HepG2 (cell line): ENCODE measurements around the gene SMARCB1. TPM values are rescaled to one million over a fixed set of nuclear protein-coding genes. Genes with fewer than 3 reads are reported as not detected.
"Not testable (repeated sequence)": the region's sequence is repeated elsewhere in the genome, so short reads cannot be mapped to it uniquely, and the experiment has no call there.

ENCODE experiments used
- ATAC-seq: fragments of 200-7000 bp; cut with Tn5 transposase; 3 replicates; pipeline ENCODE4 v1.9.1; 2020; ENCODE audit warnings: mild to moderate bottlenecking, moderate library complexity
- BruUV-seq: library from RNA; stranded (reverse); fragments of 400-500 nt; replicated peaks from 2 replicates; lab custom pipeline; 2021; lab: Mats Ljungman, UMichigan
- CTCF ChIA-PET: fragments of 300-600 bp; formaldehyde crosslinking; extraction: SDS; loops from one replicate; lab custom pipeline; 2021; ENCODE audit warnings: low total read pairs, inconsistent platforms, low intra/inter-chr PET ratio; lab: Yijun Ruan, JAX
- POLR2A ChIA-PET: fragments of 350-600 bp; sonication (Branson Sonifier 250); formaldehyde crosslinking; loops from one replicate; lab custom pipeline; 2020; ENCODE audit warnings: antibody characterized with exemption, inconsistent platforms; lab: Yijun Ruan, JAX
- DNase-seq: peaks from one replicate; pipeline ENCODE4 v3.0.0-alpha.2; 2015; ENCODE audit warnings: low spot score
- FAIRE-seq: peaks from 3 replicates; lab custom pipeline; 2011; peaks lifted over from hg19 to GRCh38; lab: Jason Lieb, UNC
- H2AFZ ChIP-seq: one replicate; pipeline ENCODE4 v1.6.1; 2011; ENCODE audit warnings: low read length, inconsistent platforms
- H3K27ac ChIP-seq: fragments of 300-600 bp; 3 replicates; pipeline ENCODE4 v1.8.0; 2011; ENCODE audit warnings: mixed run types, mild to moderate bottlenecking, mixed read lengths, low read length, inconsistent platforms; ENCODE audit not compliant: insufficient read depth; ENCODE audit errors: extremely low read length
- H3K27me3 ChIP-seq, 2 experiments: fragments of 200-600 bp in 1 of 2; 2 replicates in 1 of 2; 3 replicates in 1 of 2; pipeline versions ENCODE4 v1.6.0 to v1.8.0; 2011; ENCODE audit warnings: low read length in 2 of 2, mild to moderate bottlenecking in 2 of 2, moderate library complexity in 2 of 2, inconsistent platforms in 1 of 2; ENCODE audit not compliant: insufficient read depth in 2 of 2, control insufficient read depth in 1 of 2
- H3K36me3 ChIP-seq, 2 experiments: fragments of 200-600 bp in 1 of 2; replicated peaks in 1 of 2; 2 replicates in 1 of 2; 3 replicates in 1 of 2; pipeline versions ENCODE4 v1.5.1 to v1.8.0; 2011; ENCODE audit warnings: low read length in 2 of 2, inconsistent platforms in 1 of 2; ENCODE audit not compliant: insufficient read depth in 2 of 2, control insufficient read depth in 1 of 2
- H3K4me1 ChIP-seq: 2 replicates; pipeline ENCODE4 v1.5.1; 2012; ENCODE audit warnings: low read length, inconsistent platforms; ENCODE audit not compliant: insufficient read depth
- H3K4me2 ChIP-seq: 2 replicates; pipeline ENCODE4 v1.6.0; 2011; ENCODE audit warnings: low read depth, low read length, inconsistent platforms
- H3K4me3 ChIP-seq, 3 experiments: fragments of 200-600 bp in 1 of 3; sonication (generic), shearing (Covaris generic) in 1 of 3; replicated peaks in 1 of 3; 2 replicates each; pipeline ENCODE4 v1.5.1; 2011 to 2016; ENCODE audit warnings: low read length in 3 of 3, inconsistent platforms in 2 of 3, low read depth in 2 of 3, mild to moderate bottlenecking in 2 of 3, control low read depth in 1 of 3, mixed read lengths in 1 of 3; ENCODE audit not compliant: insufficient read depth in 1 of 3
- H3K79me2 ChIP-seq: one replicate; pipeline ENCODE4 v1.6.1; 2011; ENCODE audit warnings: low read length, inconsistent platforms; ENCODE audit not compliant: insufficient read depth
- H3K9ac ChIP-seq: 2 replicates; pipeline ENCODE4 v1.6.0; 2011; ENCODE audit warnings: mild to moderate bottlenecking, low read depth, low read length, inconsistent platforms; ENCODE audit not compliant: insufficient read depth
- H3K9me3 ChIP-seq: 2 replicates; pipeline ENCODE4 v1.5.1; 2012; ENCODE audit warnings: mild to moderate bottlenecking, low read length
- H4K20me1 ChIP-seq: 2 replicates; pipeline ENCODE4 v1.6.0; 2011; ENCODE audit warnings: inconsistent platforms, mild to moderate bottlenecking, low read length, moderate library complexity; ENCODE audit not compliant: insufficient read depth
- CEBPB ChIP-seq: IDR thresholded peaks from 2 replicates; pipeline ENCODE4 v1.6.1; 2011; ENCODE audit warnings: low read depth, low read length, improper control_type of control experiment, borderline replicate concordance
- CHCHD3 ChIP-seq: sonication (generic); formaldehyde crosslinking; IDR thresholded peaks from 2 replicates; pipeline ENCODE4 v1.8.0; 2022; ENCODE audit warnings: mild to moderate bottlenecking, missing genetic modification reagents, moderate library complexity
- GTF3A ChIP-seq: sonication (generic); formaldehyde crosslinking; conservative IDR thresholded peaks from 2 replicates; pipeline ENCODE4 v1.4.0; 2020; ENCODE audit warnings: mild to moderate bottlenecking, missing genetic modification reagents
- JUNB ChIP-seq: sonication (generic); formaldehyde crosslinking; IDR thresholded peaks from 2 replicates; pipeline ENCODE4 v1.8.0; 2022; ENCODE audit warnings: missing genetic modification reagents, mild to moderate bottlenecking, borderline replicate concordance
- LCORL ChIP-seq, 2 experiments: fragments of 450-650 bp in 1 of 2; sonication (generic) in 1 of 2; formaldehyde crosslinking in 1 of 2; IDR thresholded peaks; 2 replicates each; pipeline versions ENCODE4 v1.5.0 to v1.6.1; 2017 to 2020; ENCODE audit warnings: antibody characterized with exemption in 1 of 2, missing genetic modification reagents in 1 of 2
- SMAD1 ChIP-seq: sonication (generic); formaldehyde crosslinking; IDR thresholded peaks from 2 replicates; pipeline ENCODE4 v1.4.0; 2020; ENCODE audit warnings: missing genetic modification reagents, low read depth, mild to moderate bottlenecking, borderline replicate concordance
- SMC3 ChIP-seq: IDR thresholded peaks from 2 replicates; pipeline ENCODE4 v1.6.1; 2011; ENCODE audit warnings: low read length, improper control_type of control experiment
- ZNF24 ChIP-seq: fragments of 450-650 bp; IDR thresholded peaks from 2 replicates; pipeline ENCODE4 v1.6.1; 2017; ENCODE audit warnings: antibody characterized with exemption, mild to moderate bottlenecking
- ZNF30 ChIP-seq: sonication (generic); formaldehyde crosslinking; IDR thresholded peaks from 2 replicates; pipeline ENCODE4 v1.5.0; 2020; ENCODE audit warnings: mild to moderate bottlenecking, missing genetic modification reagents
- ZNF569 ChIP-seq: sonication (generic); formaldehyde crosslinking; IDR thresholded peaks from 2 replicates; pipeline ENCODE4 v1.5.0; 2020; ENCODE audit warnings: mild to moderate bottlenecking, missing genetic modification reagents, moderate library complexity, borderline replicate concordance
- ZNF709 ChIP-seq: sonication (generic); formaldehyde crosslinking; IDR thresholded peaks from 2 replicates; pipeline ENCODE4 v1.5.0; 2020; ENCODE audit warnings: mild to moderate bottlenecking, missing genetic modification reagents
- ZNF839 ChIP-seq: sonication (generic); formaldehyde crosslinking; IDR thresholded peaks from 2 replicates; pipeline ENCODE4 v1.4.0; 2020; ENCODE audit warnings: missing genetic modification reagents, mild to moderate bottlenecking, borderline replicate concordance
- ZSCAN21 ChIP-seq: sonication (generic); formaldehyde crosslinking; IDR thresholded peaks from 2 replicates; pipeline ENCODE4 v1.8.0; 2022; ENCODE audit warnings: mild to moderate bottlenecking, missing genetic modification reagents, moderate library complexity, borderline replicate concordance
- ZZZ3 ChIP-seq: sonication (generic); formaldehyde crosslinking; IDR thresholded peaks from 2 replicates; pipeline ENCODE4 v1.4.0; 2020; ENCODE audit warnings: missing genetic modification reagents, mild to moderate bottlenecking, borderline replicate concordance
- WGBS: methylation state at CpG from one replicate; pipeline ENCODE4 v1.1.6; 2017; ENCODE audit warnings: low lambda C conversion rate; 5-methylcytosine and 5-hydroxymethylcytosine counted together
- in situ Hi-C: cut with HindIII; loops from 2 replicates; pipeline ENCODE4 v1.10.0; 2017; ENCODE audit warnings: low pct_unique_long_range_greater_than_20kb; ENCODE audit not compliant: extremely low pct_ligation_motif_present
- intact Hi-C: fragments of 100-400 bp; cut with micrococcal nuclease; formaldehyde crosslinking; loops from one replicate; pipeline ENCODE4 v1.10.0; 2022; ENCODE audit not compliant: unreplicated experiment
- polyA plus RNA-seq, 8 experiments: library from polyadenylated mRNA; depleted of rRNA in 3 of 8; stranded (reverse) in 7 of 8; unstranded in 1 of 8; fragments of >200 nt; fragmentation: Illumina TruSeq in 4 of 8; extraction: Trizol in 4 of 8; gene quantifications; 2 replicates each; pipeline versions ENCODE4 v1.2.1 to v1.2.3, GENCODE V29; 2011 to 2016; ENCODE audit warnings: low read depth in 4 of 8, missing spikeins in 1 of 8, mixed read lengths in 1 of 8; ENCODE audit not compliant: insufficient read depth in 1 of 8
- total RNA-seq, 5 experiments: library from RNA; depleted of rRNA; stranded (reverse); fragments of >200 nt; fragmentation: Illumina TruSeq; extraction: Trizol; gene quantifications; 2 replicates each; pipeline ENCODE4 v1.2.3, GENCODE V29; 2016; ENCODE audit warnings: low read depth in 1 of 5
- TF ChIP-seq, protein P1 (sequence below): sonication (generic); formaldehyde crosslinking; IDR thresholded peaks from 2 replicates; pipeline ENCODE4 v1.8.1; 2023; ENCODE audit warnings: mild to moderate bottlenecking, inconsistent platforms, moderate library complexity, missing genetic modification reagents, borderline replicate concordance
- TF ChIP-seq, protein P2 (sequence below): sonication (generic); formaldehyde crosslinking; IDR thresholded peaks from 2 replicates; pipeline ENCODE4 v1.5.0; 2020; ENCODE audit warnings: missing genetic modification reagents

Gene SMARCB1
- total and polyA plus RNA-seq, 2 of the 13 experiments (the other 11 are each of a cell fraction or from before 2014, with no cell fraction given), result 74.0 to 166 TPM

DNA sequence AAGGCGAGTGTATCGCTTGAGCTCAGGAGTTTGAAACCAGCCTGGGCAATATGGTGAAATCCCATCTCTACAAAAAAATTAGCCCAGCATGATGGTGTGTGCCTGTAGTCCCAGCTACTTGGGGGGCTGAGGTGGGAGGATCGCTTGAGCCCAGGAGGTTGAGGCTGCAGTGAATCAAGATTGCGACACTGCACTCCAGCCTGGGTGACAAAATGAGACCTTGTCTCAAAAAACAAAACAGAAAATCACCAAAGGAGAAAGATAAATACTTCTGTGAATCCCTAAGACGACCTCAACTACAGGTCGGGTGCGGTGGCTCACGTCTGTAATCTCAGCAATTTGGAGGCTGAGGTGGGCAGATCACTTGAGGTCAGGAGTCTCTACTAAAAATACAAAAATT is 73.4 kb downstream of the SMARCB1 start:
- H2AFZ ChIP-seq, POLR2A ChIA-PET, H3K27me3 ChIP-seq, FAIRE-seq, in situ Hi-C loops, H3K4me3 ChIP-seq, DNase-seq, H3K4me2 ChIP-seq, CTCF ChIA-PET, H3K9me3 ChIP-seq, H3K36me3 ChIP-seq, ATAC-seq, H3K27ac ChIP-seq, H3K9ac ChIP-seq, H4K20me1 ChIP-seq, intact Hi-C loops, BruUV-seq, H3K79me2 ChIP-seq: not testable (repeated sequence)
- 64% methylated on average over 8 of the region's 8 CpGs for WGBS
- H3K4me1 ChIP-seq, result peaks cover 25% of the 10 kb centered on the region
- TF ChIP-seq CEBPB, result peak; percentile 60

DNA sequence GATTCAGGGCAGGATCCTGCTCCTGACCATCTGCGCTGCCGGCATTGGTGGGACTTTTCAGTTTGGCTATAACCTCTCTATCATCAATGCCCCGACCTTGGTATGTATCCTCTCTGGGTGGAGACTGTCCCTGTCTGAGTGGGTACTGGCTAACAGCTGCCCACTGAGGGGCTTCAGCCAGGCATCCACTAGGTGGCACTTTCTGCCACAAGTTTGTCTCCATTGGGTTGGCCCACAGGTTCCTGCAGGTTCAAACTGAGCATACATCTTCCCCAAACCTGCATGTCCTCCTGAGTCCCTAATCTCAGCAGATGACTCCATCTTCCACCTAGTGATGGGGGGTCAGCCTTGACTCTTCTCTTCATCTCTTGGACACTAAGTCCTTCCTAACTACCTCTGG is 75.3 kb downstream of the SMARCB1 start:
- H3K79me2 ChIP-seq, result peaks cover 7% of the 10 kb centered on the region
- no peaks in the 10 kb centered on the region for H3K9me3 ChIP-seq
- H3K36me3 ChIP-seq, result peaks cover 0 to 2% of the 10 kb centered on the region in 2 experiments; a peak in 1 of 5 replicates
- H2AFZ ChIP-seq, result no peak overlapping the region
- POLR2A ChIA-PET, result interaction anchor here (1.3 kb wide), 1 partner anchor 32 kb away, joined by 6 read pairs; the partner anchor contains the start of gene MIF
- DNase-seq, result no peak
- no TSS peak for BruUV-seq
- no CpG with 5 or more reads among the region's 3 CpGs for WGBS
- H3K4me2 ChIP-seq, result no peak overlapping the region
- CTCF ChIA-PET, result interaction anchor here (0.8 kb wide), 1 partner anchor 32 kb away, joined by 7 read pairs; the partner anchor contains the start of gene MIF
- no peaks in the 10 kb centered on the region for H4K20me1 ChIP-seq
- H3K4me3 ChIP-seq, result no peak overlapping the region
- in situ Hi-C loops, result no loop called here
- no peaks in the 10 kb centered on the region; a peak in 1 of 5 replicates for H3K27me3 ChIP-seq
- no peak overlapping the region for H3K27ac ChIP-seq
- peak; percentile 67 for FAIRE-seq
- H3K9ac ChIP-seq, result no peak overlapping the region
- intact Hi-C loops, result no loop called here
- peak; percentile 60 for ATAC-seq
- H3K4me1 ChIP-seq, result peaks cover 25% of the 10 kb centered on the region
- no peak for TF ChIP-seq ZNF30 (CRISPR knock-in tag)
- TF ChIP-seq ZZZ3 (CRISPR knock-in tag), result no peak
- no peak for TF ChIP-seq ZNF24
- no peak for TF ChIP-seq GTF3A
- no peak for TF ChIP-seq ZNF709 (CRISPR knock-in tag)
- TF ChIP-seq ZNF839 (CRISPR knock-in tag), result no peak
- TF ChIP-seq LCORL (IDR thresholded peaks at IDR 0.05), result no peak
- TF ChIP-seq LCORL (CRISPR knock-in tag; IDR thresholded peaks at IDR 0.05), result 0 out of 2 replicates have a peak, but pooled peaks have one; percentile 27
- TF ChIP-seq CHCHD3 (CRISPR knock-in tag), result no peak
- TF ChIP-seq, protein P1, sequence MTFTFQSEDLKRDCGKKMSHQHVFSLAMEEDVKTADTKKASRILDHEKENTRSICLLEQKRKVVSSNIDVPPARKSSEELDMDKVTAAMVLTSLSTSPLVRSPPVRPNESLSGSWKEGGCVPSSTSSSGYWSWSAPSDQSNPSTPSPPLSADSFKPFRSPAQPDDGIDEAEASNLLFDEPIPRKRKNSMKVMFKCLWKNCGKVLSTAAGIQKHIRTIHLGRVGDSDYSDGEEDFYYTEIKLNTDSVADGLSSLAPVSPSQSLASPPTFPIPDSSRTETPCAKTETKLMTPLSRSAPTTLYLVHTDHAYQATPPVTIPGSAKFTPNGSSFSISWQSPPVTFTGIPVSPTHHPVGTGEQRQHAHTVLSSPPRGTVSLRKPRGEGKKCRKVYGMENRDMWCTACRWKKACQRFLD (CRISPR knock-in tag), result no peak
- peak; percentile 64 for TF ChIP-seq SMC3
- TF ChIP-seq JUNB (CRISPR knock-in tag), result no peak
- TF ChIP-seq SMAD1 (CRISPR knock-in tag), result no peak
- TF ChIP-seq, protein P2, sequence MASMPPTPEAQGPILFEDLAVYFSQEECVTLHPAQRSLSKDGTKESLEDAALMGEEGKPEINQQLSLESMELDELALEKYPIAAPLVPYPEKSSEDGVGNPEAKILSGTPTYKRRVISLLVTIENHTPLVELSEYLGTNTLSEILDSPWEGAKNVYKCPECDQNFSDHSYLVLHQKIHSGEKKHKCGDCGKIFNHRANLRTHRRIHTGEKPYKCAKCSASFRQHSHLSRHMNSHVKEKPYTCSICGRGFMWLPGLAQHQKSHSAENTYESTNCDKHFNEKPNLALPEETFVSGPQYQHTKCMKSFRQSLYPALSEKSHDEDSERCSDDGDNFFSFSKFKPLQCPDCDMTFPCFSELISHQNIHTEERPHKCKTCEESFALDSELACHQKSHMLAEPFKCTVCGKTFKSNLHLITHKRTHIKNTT, result no peak
- no peak for TF ChIP-seq ZSCAN21 (CRISPR knock-in tag)
- no peak for TF ChIP-seq ZNF569
